Testis (tissue), 2 donors: ENCODE measurements around the gene INSR.

Experiments used
- CTCF ChIP-seq, 3 experiments: fragments of 450-650 bp in 2 of 3; fragments of 200-600 bp in 1 of 3; sonication (generic) in 1 of 3; IDR thresholded peaks; one replicate each; pipeline ENCODE4 v1.5.1; 2016 to 2019; ENCODE audit warnings: antibody characterized with exemption in 3 of 3, mild to moderate bottlenecking in 2 of 3, moderate library complexity in 1 of 3
- POLR2A ChIP-seq: fragments of 450-650 bp; IDR thresholded peaks from one replicate; pipeline ENCODE4 v1.6.1; 2017; ENCODE audit warnings: antibody characterized with exemption, mild to moderate bottlenecking, moderate library complexity

GRCh38 chr19:7115721-7116120 lies 178.5 kb downstream of the INSR start:
- no peak for TF ChIP-seq CTCF (IDR thresholded peaks at IDR 0.05)
- no peak for TF ChIP-seq POLR2A
